HCEC 1CT (cell line): ENCODE results near the gene PDIA5.
"Not testable (repeated sequence)": the region's sequence is repeated elsewhere in the genome, so short reads cannot be mapped to it uniquely, and the experiment has no call there.

ENCODE experiments used
- DNase-seq: peaks from one replicate; pipeline ENCODE4 v3.0.0-alpha.2; 2017

PDIA5 gene

GRCh38 chr3:123151853-123152420 is 85.1 kb downstream of the PDIA5 start:
- DNase-seq: not testable (repeated sequence)

- no peak for DNase-seq
Measured at GRCh38 chr3:123152687-123153086, 85.9 kb downstream of the PDIA5 start.

GRCh38 chr3:123153125-123154019 is 86.5 kb downstream of the PDIA5 start:
- DNase-seq: no peak

- DNase-seq: no peak
Measured at GRCh38 chr3:123154020-123154985, 87.5 kb downstream of the PDIA5 start.

GRCh38 chr3:123155471-123156011 is 88.7 kb downstream of the PDIA5 start:
- no peak for DNase-seq

- no peak for DNase-seq
Measured at GRCh38 chr3:123156276-123156995, 89.6 kb downstream of the PDIA5 start.

GRCh38 chr3:123157209-123157597 is 90.4 kb downstream of the PDIA5 start:
- no peak for DNase-seq

- no peak for DNase-seq
Measured at GRCh38 chr3:123157598-123158287, 90.9 kb downstream of the PDIA5 start.

GRCh38 chr3:123158330-123158729 is 91.5 kb downstream of the PDIA5 start:
- no peak for DNase-seq

- DNase-seq: no peak
Measured at GRCh38 chr3:123158899-123159390, 92.1 kb downstream of the PDIA5 start.

GRCh38 chr3:123159926-123160635 is 93.3 kb downstream of the PDIA5 start:
- DNase-seq: peak; percentile 67

- no peak for DNase-seq
Measured at GRCh38 chr3:123161167-123161566, 94.3 kb downstream of the PDIA5 start.

GRCh38 chr3:123163141-123163540 is 96.3 kb downstream of the PDIA5 start:
- no peak for DNase-seq

- DNase-seq: no peak
Measured at GRCh38 chr3:123165163-123165562, 98.3 kb downstream of the PDIA5 start.

GRCh38 chr3:123167686-123168085 is 100.9 kb downstream of the PDIA5 start:
- no peak for DNase-seq

- no peak for DNase-seq
Measured at GRCh38 chr3:123168122-123168521, 101.3 kb downstream of the PDIA5 start.

- no peak for DNase-seq
Measured at GRCh38 chr3:123168605-123169004, 101.8 kb downstream of the PDIA5 start.

- DNase-seq: no peak
Measured at GRCh38 chr3:123169492-123169929, 102.7 kb downstream of the PDIA5 start.

- no peak for DNase-seq
Measured at GRCh38 chr3:123169930-123170329, 103.1 kb downstream of the PDIA5 start.

- DNase-seq: no peak
Measured at GRCh38 chr3:123180791-123181190, 114.0 kb downstream of the PDIA5 start.

GRCh38 chr3:123186695-123187094 is 119.9 kb downstream of the PDIA5 start:
- no peak for DNase-seq
